Right renal pelvis (tissue), 4 donors: Measurements from ENCODE around the gene SPACA1. TPM values are rescaled to one million over a fixed set of nuclear protein-coding genes. Genes with fewer than 3 reads are reported as not detected.

Source experiments
- DNase-seq, 4 donors: peaks; one replicate each; pipeline ENCODE4 v3.0.0-alpha.2; 2013; ENCODE audit warnings: low read depth in 4 of 4, low spot score in 3 of 4, missing footprints in 1 of 4
- polyA plus RNA-seq, 4 donors: library from polyadenylated mRNA; unstranded; fragments of 120-200 nt; gene quantifications; one replicate each; pipeline ENCODE4 v1.2.1, GENCODE V29; 2013; ENCODE audit not compliant: insufficient read length in 4 of 4

The SPACA1 gene
- polyA plus RNA-seq, 4 donors: 0.05 TPM; not detected in 3

GRCh38 chr6:88089708-88090107, 42.1 kb downstream of the SPACA1 start:
- no peak for DNase-seq

GRCh38 chr6:88105741-88106340, 58.2 kb downstream of the SPACA1 start:
- no peak for DNase-seq

- no peak for DNase-seq
Observed at GRCh38 chr6:88107241-88107640, 59.6 kb downstream of the SPACA1 start.

- no peak for DNase-seq
Observed at GRCh38 chr6:88111991-88112390, 64.3 kb downstream of the SPACA1 start.

GRCh38 chr6:88114838-88115237, 67.2 kb downstream of the SPACA1 start:
- DNase-seq: no peak

- no peak for DNase-seq
Observed at GRCh38 chr6:88115307-88115706, 67.7 kb downstream of the SPACA1 start.

- no peak for DNase-seq
Observed at GRCh38 chr6:88116276-88116675, 68.6 kb downstream of the SPACA1 start.

Other genes starting within 250 kb of the SPACA1 start
- 1 to 10 TPM in 2 of 4 donors, under 1 TPM in 2; 0.49 to 1.2 (median 1.0) TPM for gene CNR1, start 118.5 kb downstream of the SPACA1 start, polyA plus RNA-seq